Ovary (tissue), 3 donors: Measurements from ENCODE around the gene POLA1.

Experiments used
- CTCF ChIP-seq, 3 donors: fragments of 450-650 bp in 2 of 3; fragments of 200-600 bp in 1 of 3; IDR thresholded peaks; one replicate each; pipeline versions ENCODE4 v1.5.1 to v1.8.0; 2016 to 2022; ENCODE audit warnings: antibody characterized with exemption in 3 of 3, mild to moderate bottlenecking in 1 of 3
- POLR2A ChIP-seq: fragments of 450-650 bp; IDR thresholded peaks from one replicate; pipeline ENCODE4 v1.6.1; 2017; ENCODE audit warnings: antibody characterized with exemption, mild to moderate bottlenecking, moderate library complexity
- donor health status: DM: no; HTN: no; CAD: no.

DNA sequence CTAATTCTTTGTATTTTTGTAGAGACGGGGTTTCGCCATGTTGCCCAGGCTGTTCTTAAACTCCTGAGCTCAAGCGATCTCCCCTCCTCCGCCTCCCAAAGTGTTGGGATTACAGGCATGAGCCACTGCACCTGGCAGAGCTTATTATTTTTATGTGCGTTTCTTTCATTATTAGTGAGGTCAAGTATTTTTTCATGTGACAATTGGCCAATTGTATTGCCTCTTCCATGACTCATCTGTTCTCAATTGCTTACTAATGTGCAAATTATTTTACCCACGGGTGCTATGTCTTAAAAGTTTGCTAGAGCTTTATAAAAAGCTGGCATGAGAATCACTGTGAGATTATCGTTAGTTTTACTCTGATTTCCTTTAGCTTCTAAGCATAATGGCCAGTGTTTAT lies 335.0 kb downstream of the POLA1 start:
- TF ChIP-seq CTCF (IDR thresholded peaks at IDR 0.05) (no peak), POLR2A (no peak)
